GM21786 (cell line): Measurements from ENCODE around the gene C11orf71.

Experiments used
- ATAC-seq: cut with Tn5 transposase; IDR thresholded peaks from one replicate; pipeline ENCODE4 v1.9.1; 2021; ENCODE audit not compliant: unreplicated experiment

Gene C11orf71

GRCh38 chr11:114359342-114359741, 41.0 kb downstream of the C11orf71 start:
- ATAC-seq, result no peak

GRCh38 chr11:114358716-114359115, 41.6 kb downstream of the C11orf71 start:
- ATAC-seq, result no peak

GRCh38 chr11:114354076-114354475, 46.2 kb downstream of the C11orf71 start:
- ATAC-seq, result no peak

- ATAC-seq, result no peak
Observed at GRCh38 chr11:114353443-114353842, 46.9 kb downstream of the C11orf71 start.

GRCh38 chr11:114350022-114350421, 50.3 kb downstream of the C11orf71 start:
- no peak for ATAC-seq
